Thyroid gland (tissue), 4 donors: ENCODE data around the gene ATAD3A. TPM values are rescaled to one million over a fixed set of nuclear protein-coding genes. Genes with fewer than 3 reads are reported as not detected.
A peak's percentile ranks its signal among the peaks of the same experiment; 100 is the strongest.

Source experiments
- DNase-seq, 2 donors: peaks; one replicate each; pipeline ENCODE4 v3.0.0-alpha.2; 2019
- H3K27ac ChIP-seq, 3 donors: fragments of 200-600 bp; sonication (generic); 1 replicate in 2 of 3; 2 replicates in 1 of 3; pipeline ENCODE4 v1.5.1; 2016 to 2019; ENCODE audit warnings: mild to moderate bottlenecking in 1 of 3, moderate library complexity in 1 of 3
- H3K27me3 ChIP-seq: fragments of 200-600 bp; sonication (generic); one replicate; pipeline ENCODE4 v1.5.1; 2019
- H3K36me3 ChIP-seq, 2 donors: fragments of 200-600 bp; sonication (generic); one replicate each; pipeline ENCODE4 v1.5.1; 2016 to 2019
- H3K4me1 ChIP-seq, 2 donors: fragments of 200-600 bp; sonication (generic); one replicate each; pipeline ENCODE4 v1.5.1; 2017 to 2019
- H3K4me3 ChIP-seq, 3 donors: fragments of 200-600 bp; sonication (generic); replicated peaks in 1 of 3; 1 replicate in 2 of 3; 2 replicates in 1 of 3; pipeline ENCODE4 v1.5.1; 2016; ENCODE audit warnings: mild to moderate bottlenecking in 1 of 3
- H3K9me3 ChIP-seq: fragments of 200-600 bp; sonication (generic); one replicate; pipeline ENCODE4 v1.5.1; 2017
- CTCF ChIP-seq, 6 experiments: fragments of 200-600 bp in 3 of 6; fragments of 450-650 bp in 3 of 6; sonication (generic) in 3 of 6; IDR thresholded peaks; one replicate each; pipeline ENCODE4 v1.5.1; 2016 to 2019; ENCODE audit warnings: antibody characterized with exemption in 6 of 6, mild to moderate bottlenecking in 2 of 6, inconsistent platforms in 1 of 6, moderate library complexity in 1 of 6
- POLR2A ChIP-seq, 2 donors: fragments of 450-650 bp; IDR thresholded peaks; one replicate each; pipeline ENCODE4 v1.6.1; 2017; ENCODE audit warnings: antibody characterized with exemption in 2 of 2, mild to moderate bottlenecking in 2 of 2, moderate library complexity in 1 of 2
- WGBS, 2 donors: methylation state at CpG; one replicate each; pipeline ENCODE4 v1.1.5; 2017; 5-methylcytosine and 5-hydroxymethylcytosine counted together
- intact Hi-C: fragments of 100-400 bp; cut with DNase I; formaldehyde crosslinking; loops from one replicate; pipeline ENCODE4 v1.15.1; 2023
- total RNA-seq, 4 donors: library from RNA; depleted of rRNA; stranded (reverse); fragments of >200 nt; gene quantifications; one replicate each; pipeline ENCODE4 v1.2.3, GENCODE V29; 2016

The ATAD3A gene
- total RNA-seq, 4 donors from 2014 or later: 21.6 to 34.2 (median 28.5) TPM

DNA sequence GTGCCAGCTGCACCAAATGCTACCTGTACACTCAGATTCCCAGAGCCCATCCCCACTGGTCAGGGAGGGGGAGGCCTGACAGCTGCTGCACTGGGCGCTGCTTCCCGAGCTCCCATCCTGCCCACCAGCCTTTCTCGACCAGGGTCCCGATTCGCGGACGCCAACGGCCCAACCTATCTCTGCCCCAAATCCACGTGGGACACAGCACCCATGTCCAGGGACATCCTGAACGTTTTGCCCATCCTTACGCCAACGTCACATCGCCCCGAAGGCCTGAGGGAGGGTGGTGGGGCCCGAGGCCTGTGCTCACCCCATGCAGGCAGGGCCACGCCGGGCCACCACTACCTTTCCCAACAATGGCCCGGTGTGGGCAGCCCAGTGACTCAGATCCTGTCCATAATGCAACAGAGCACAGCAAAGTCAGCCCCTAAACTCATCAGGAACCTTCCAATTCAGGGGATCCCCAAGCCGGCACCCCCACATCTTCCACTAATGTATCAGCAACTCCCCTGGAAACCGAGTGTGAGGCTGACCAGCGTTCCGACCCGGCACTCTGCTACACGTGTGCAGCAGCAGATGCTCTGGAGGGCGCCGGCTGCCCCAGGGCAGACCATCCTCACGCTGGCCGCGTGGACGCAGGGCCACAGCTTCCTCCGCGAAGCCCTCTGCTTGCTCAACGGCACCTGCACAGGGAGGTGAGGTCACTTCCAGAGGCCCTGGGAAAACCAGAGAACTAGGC is 39.7 kb downstream of the ATAD3A start:
- 88 to 90% methylated on average over 18 to 33 of the region's 33 CpGs for WGBS, 2 donors
- no peak for TF ChIP-seq CTCF (IDR thresholded peaks at IDR 0.05)
- TF ChIP-seq POLR2A (IDR thresholded peaks at IDR 0.05): no peak
- peak overlapping the region in 1 of 3 donors; percentile 10 for H3K27ac ChIP-seq
- no peak for DNase-seq
- no peaks in the 10 kb centered on the region for H3K27me3 ChIP-seq
- H3K4me3 ChIP-seq: no peak overlapping the region
- intact Hi-C loops: no loop called here
- H3K9me3 ChIP-seq: no peaks in the 10 kb centered on the region
- peaks cover 20 to 32% of the 10 kb centered on the region in 2 donors for H3K4me1 ChIP-seq
- H3K36me3 ChIP-seq: no peaks in the 10 kb centered on the region

- Histone ChIP-seq H3K4me1 (peaks cover 26 to 37% of the 10 kb centered on the region in 2 donors), H3K27me3 (no peaks in the 10 kb centered on the region), H3K4me3 (no peak overlapping the region), H3K27ac (peak overlapping the region in 1 of 3 donors; percentile 10), H3K9me3 (no peaks in the 10 kb centered on the region), H3K36me3 (no peaks in the 10 kb centered on the region)
- 60 to 77% methylated on average over 4 of the region's 10 CpGs for WGBS, 2 donors
- no peak for TF ChIP-seq CTCF (IDR thresholded peaks at IDR 0.05)
- TF ChIP-seq POLR2A (IDR thresholded peaks at IDR 0.05): no peak
- intact Hi-C loops: no loop called here
- DNase-seq: no peak
Measured at GRCh38 chr1:1552263-1552639, 40.3 kb downstream of the ATAD3A start.

DNA sequence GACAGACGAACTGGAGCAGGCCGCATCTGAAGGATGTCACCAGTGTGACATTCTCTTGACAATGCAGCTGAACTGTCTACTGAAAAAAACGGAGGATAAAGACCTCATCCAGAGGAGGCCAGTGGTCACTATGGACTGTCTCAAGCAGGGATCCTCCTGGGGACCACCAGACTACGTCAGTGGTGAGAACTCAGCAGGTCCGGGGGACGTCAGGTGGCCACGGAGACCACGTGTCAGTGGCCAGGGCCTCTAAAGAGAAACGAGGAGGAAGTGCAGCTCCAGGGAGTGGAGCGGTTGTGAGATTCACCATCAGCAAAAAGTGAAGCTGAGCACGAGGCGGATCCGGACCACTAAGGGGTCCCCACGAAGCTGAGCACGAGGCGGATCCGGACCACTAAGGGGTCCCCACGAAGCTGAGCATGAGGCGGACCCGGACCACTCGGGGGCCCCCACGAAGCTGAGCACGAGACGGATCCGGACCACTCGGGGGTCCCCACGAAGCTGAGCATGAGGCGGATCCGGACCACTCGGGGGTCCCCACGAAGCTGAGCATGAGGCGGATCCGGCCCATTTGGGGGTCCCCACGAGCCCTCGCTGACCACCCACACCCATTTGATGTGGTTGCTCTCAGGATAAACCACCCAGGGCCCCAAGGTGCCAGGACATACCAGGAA is 42.0 kb downstream of the ATAD3A start:
- no peak for DNase-seq
- Histone ChIP-seq H3K27ac (no peak overlapping the region), H3K4me1 (peaks cover 38 to 54% of the 10 kb centered on the region in 2 donors), H3K27me3 (no peaks in the 10 kb centered on the region), H3K36me3 (no peaks in the 10 kb centered on the region), H3K4me3 (no peak overlapping the region), H3K9me3 (no peaks in the 10 kb centered on the region)
- 93 to 95% methylated on average over 29 to 35 of the region's 35 CpGs for WGBS, 2 donors
- intact Hi-C loops: no loop called here
- no peak for TF ChIP-seq CTCF (IDR thresholded peaks at IDR 0.05)
- TF ChIP-seq POLR2A (IDR thresholded peaks at IDR 0.05): no peak

DNA sequence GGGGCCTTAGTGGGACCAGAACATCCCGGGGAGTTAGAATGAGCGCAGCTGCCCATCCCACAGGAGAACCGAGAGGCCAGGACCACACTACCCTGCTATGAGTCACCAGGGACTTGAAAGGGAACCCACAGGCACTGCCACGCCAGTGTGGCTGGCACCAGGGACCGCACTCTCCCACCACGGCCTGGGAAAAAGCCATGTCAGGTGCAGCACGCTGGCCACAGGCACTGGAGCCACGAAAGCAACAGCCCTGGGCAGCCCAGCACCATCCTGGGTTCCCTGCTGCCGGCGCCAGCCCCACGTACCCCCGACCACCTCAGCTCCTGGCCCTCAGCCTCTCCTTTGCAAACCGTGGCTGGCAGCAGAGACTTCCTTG is 42.6 kb downstream of the ATAD3A start:
- Histone ChIP-seq H3K27ac (no peak overlapping the region), H3K36me3 (no peaks in the 10 kb centered on the region), H3K4me3 (no peak overlapping the region), H3K9me3 (no peaks in the 10 kb centered on the region), H3K27me3 (no peaks in the 10 kb centered on the region), H3K4me1 (peaks cover 38 to 54% of the 10 kb centered on the region in 2 donors)
- intact Hi-C loops: no loop called here
- TF ChIP-seq POLR2A (IDR thresholded peaks at IDR 0.05) (no peak), CTCF (IDR thresholded peaks at IDR 0.05) (no peak)
- no peak for DNase-seq
- WGBS, 2 donors: 84 to 89% methylated on average over 7 to 13 of the region's 13 CpGs
